Body of pancreas (tissue), 4 donors: Measurements from ENCODE around the gene WNK1.

Experiments
- CTCF ChIP-seq, 7 experiments: fragments of 450-650 bp in 4 of 7; fragments of 200-600 bp in 3 of 7; sonication (generic) in 3 of 7; IDR thresholded peaks; one replicate each; pipeline ENCODE4 v1.5.1; 2016 to 2019; ENCODE audit warnings: antibody characterized with exemption in 7 of 7
- POLR2A ChIP-seq, 3 donors: fragments of 450-650 bp; IDR thresholded peaks; one replicate each; pipeline ENCODE4 v1.6.1; 2016; ENCODE audit warnings: antibody characterized with exemption in 3 of 3, mild to moderate bottlenecking in 2 of 3

- TF ChIP-seq CTCF (IDR thresholded peaks at IDR 0.05), result no peak
- TF ChIP-seq POLR2A (IDR thresholded peaks at IDR 0.05), result no peak
These were observed 153.1 kb downstream of the WNK1 start for GRCh38 chr12:905261-906031.
